ENCODE data around the gene SRSF9.
"Not testable (repeated sequence)": the region's sequence is repeated elsewhere in the genome, so short reads cannot be mapped to it uniquely, and the experiment has no call there.

DNA sequence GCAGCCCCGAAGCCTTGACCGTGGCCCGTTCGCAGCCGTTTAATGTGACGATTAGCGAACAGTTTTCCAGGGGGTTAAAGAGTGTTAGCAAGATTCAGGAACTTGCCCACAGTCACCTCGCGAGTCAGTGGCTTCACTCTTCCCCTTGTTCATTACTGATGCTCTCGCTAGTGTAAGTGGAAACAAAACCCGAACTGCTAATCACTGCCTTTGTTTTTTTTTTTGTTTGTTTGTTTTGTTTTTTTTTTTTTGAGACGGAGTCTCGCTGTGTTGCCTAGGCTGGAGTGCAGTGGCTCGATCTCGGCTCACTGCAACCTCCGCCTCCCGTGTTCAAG, 22.7 kb downstream of the SRSF9 start:
- TF ChIP-seq, protein P1, sequence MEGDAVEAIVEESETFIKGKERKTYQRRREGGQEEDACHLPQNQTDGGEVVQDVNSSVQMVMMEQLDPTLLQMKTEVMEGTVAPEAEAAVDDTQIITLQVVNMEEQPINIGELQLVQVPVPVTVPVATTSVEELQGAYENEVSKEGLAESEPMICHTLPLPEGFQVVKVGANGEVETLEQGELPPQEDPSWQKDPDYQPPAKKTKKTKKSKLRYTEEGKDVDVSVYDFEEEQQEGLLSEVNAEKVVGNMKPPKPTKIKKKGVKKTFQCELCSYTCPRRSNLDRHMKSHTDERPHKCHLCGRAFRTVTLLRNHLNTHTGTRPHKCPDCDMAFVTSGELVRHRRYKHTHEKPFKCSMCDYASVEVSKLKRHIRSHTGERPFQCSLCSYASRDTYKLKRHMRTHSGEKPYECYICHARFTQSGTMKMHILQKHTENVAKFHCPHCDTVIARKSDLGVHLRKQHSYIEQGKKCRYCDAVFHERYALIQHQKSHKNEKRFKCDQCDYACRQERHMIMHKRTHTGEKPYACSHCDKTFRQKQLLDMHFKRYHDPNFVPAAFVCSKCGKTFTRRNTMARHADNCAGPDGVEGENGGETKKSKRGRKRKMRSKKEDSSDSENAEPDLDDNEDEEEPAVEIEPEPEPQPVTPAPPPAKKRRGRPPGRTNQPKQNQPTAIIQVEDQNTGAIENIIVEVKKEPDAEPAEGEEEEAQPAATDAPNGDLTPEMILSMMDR (IDR thresholded peaks at IDR 0.05): not testable (repeated sequence)
- not testable (repeated sequence) for TF ChIP-seq POLR2A (IDR thresholded peaks at IDR 0.05)
